HEK293T (cell line): Measurements from ENCODE around the gene ZNF746.

Experiments used
- BHLHE40 ChIP-seq: fragments of 450-650 bp; IDR thresholded peaks from 2 replicates; pipeline ENCODE4 v1.6.1; 2016; ENCODE audit warnings: mild to moderate bottlenecking, moderate library complexity, borderline replicate concordance
- CTBP1 ChIP-seq: fragments of 450-650 bp; IDR thresholded peaks from 2 replicates; pipeline ENCODE4 v1.6.1; 2016; ENCODE audit warnings: borderline replicate concordance
- ELF4 ChIP-seq: fragments of 450-650 bp; IDR thresholded peaks from 2 replicates; pipeline ENCODE4 v1.6.1; 2017; ENCODE audit warnings: antibody characterized with exemption
- FOXA1 ChIP-seq: fragments of 450-650 bp; IDR thresholded peaks from 2 replicates; pipeline ENCODE4 v1.6.1; 2016; ENCODE audit warnings: mild to moderate bottlenecking
- FOXK2 ChIP-seq: fragments of 450-650 bp; IDR thresholded peaks from 2 replicates; pipeline ENCODE4 v1.6.1; 2016; ENCODE audit warnings: mild to moderate bottlenecking
- FOXM1 ChIP-seq: fragments of 450-650 bp; IDR thresholded peaks from 2 replicates; pipeline ENCODE4 v1.6.1; 2017; ENCODE audit warnings: mild to moderate bottlenecking, borderline replicate concordance
- NFRKB ChIP-seq: fragments of 450-650 bp; IDR thresholded peaks from 2 replicates; pipeline ENCODE4 v1.6.1; 2016; ENCODE audit warnings: mild to moderate bottlenecking, moderate library complexity
- PKNOX1 ChIP-seq: fragments of 450-650 bp; IDR thresholded peaks from 2 replicates; pipeline ENCODE4 v1.6.1; 2016
- SP1 ChIP-seq: fragments of 450-650 bp; IDR thresholded peaks from 2 replicates; pipeline ENCODE4 v1.6.1; 2017
- TARDBP ChIP-seq: fragments of 450-650 bp; IDR thresholded peaks from 2 replicates; pipeline ENCODE4 v1.6.1; 2016
- ZNF384 ChIP-seq: fragments of 450-650 bp; IDR thresholded peaks from 2 replicates; pipeline ENCODE4 v1.6.1; 2016

- TF ChIP-seq FOXK2 (no peak), NFRKB (no peak), FOXA1 (no peak), TARDBP (no peak), CTBP1 (no peak), ELF4 (no peak), ZNF384 (no peak), SP1 (no peak), FOXM1 (no peak), PKNOX1 (no peak), BHLHE40 (no peak)
These were observed 74.0 kb downstream of the ZNF746 start for GRCh38 chr7:149423449-149424110.
